ENCODE data around the gene UTF1.
"Not testable (repeated sequence)": the region's sequence is repeated elsewhere in the genome, so short reads cannot be mapped to it uniquely, and the experiment has no call there.

Gene UTF1

GRCh38 chr10:133248334-133248715, 18.3 kb downstream of the UTF1 start:
- DNase-seq, result no peak

- no peak for DNase-seq
These were observed 19.2 kb downstream of the UTF1 start for GRCh38 chr10:133249094-133249780.

GRCh38 chr10:133249975-133250754, 20.1 kb downstream of the UTF1 start:
- no peak for DNase-seq

GRCh38 chr10:133251388-133252222, 21.6 kb downstream of the UTF1 start:
- DNase-seq, result no peak

GRCh38 chr10:133252223-133252552, 22.2 kb downstream of the UTF1 start:
- no peak for DNase-seq

- DNase-seq, result peak in 2 of 3 donors; percentile 31 to 65
These were observed 23.4 kb downstream of the UTF1 start for GRCh38 chr10:133253361-133253955.

- DNase-seq, result no peak
These were observed 24.6 kb downstream of the UTF1 start for GRCh38 chr10:133254421-133255120.

- no peak for DNase-seq
These were observed 25.3 kb downstream of the UTF1 start for GRCh38 chr10:133255323-133255722.

GRCh38 chr10:133257489-133258065, 27.6 kb downstream of the UTF1 start:
- DNase-seq, result peak; percentile 66 to 83 (median 69)

- peak in 1 of 3 donors; percentile 40 for DNase-seq
These were observed 28.2 kb downstream of the UTF1 start for GRCh38 chr10:133258066-133258817.

- DNase-seq, result peak; percentile 96 to 100 (median 99)
These were observed 29.0 kb downstream of the UTF1 start for GRCh38 chr10:133258818-133259601.

GRCh38 chr10:133259602-133259989, 29.6 kb downstream of the UTF1 start:
- no peak for DNase-seq

- peak; percentile 67 to 87 (median 77) for DNase-seq
These were observed 31.1 kb downstream of the UTF1 start for GRCh38 chr10:133260895-133261725.

GRCh38 chr10:133261726-133262325, 31.8 kb downstream of the UTF1 start:
- DNase-seq, result peak; percentile 76 to 93 (median 84)

- DNase-seq, result no peak
These were observed 32.7 kb downstream of the UTF1 start for GRCh38 chr10:133262696-133263095.

- DNase-seq, result no peak
These were observed 33.7 kb downstream of the UTF1 start for GRCh38 chr10:133263674-133264073.

- peak; percentile 39 to 56 (median 51) for DNase-seq
These were observed 34.4 kb downstream of the UTF1 start for GRCh38 chr10:133264461-133264860.

GRCh38 chr10:133265052-133265451, 35.0 kb downstream of the UTF1 start:
- DNase-seq, result not testable (repeated sequence)

Measured in suppressor macrophage treated with lipopolysaccharide for 1 hour (primary cell).